Sciatic nerve (tissue), 2 donors: ENCODE measurements around the gene HS3ST3A1. TPM values are rescaled to one million over a fixed set of nuclear protein-coding genes. Genes with fewer than 3 reads are reported as not detected.

Experiments
- ATAC-seq: fragments of 200-7000 bp; cut with Tn5 transposase; one replicate; pipeline ENCODE4 v1.9.1; 2020; ENCODE audit warnings: mild to moderate bottlenecking, moderate library complexity
- DNase-seq: peaks from one replicate; pipeline ENCODE4 v3.0.0-alpha.2; 2020; ENCODE audit warnings: low spot score
- intact Hi-C: fragments of 100-400 bp; cut with DNase I; formaldehyde crosslinking; loops from one replicate; pipeline ENCODE4 v1.14.2; 2022
- total RNA-seq: library from RNA; stranded (reverse); fragmentation: NEBNext Ultra II Directional; extraction: Animal tissue kit (Norgen Biotek cat#: 25700); gene quantifications from one replicate; pipeline ENCODE4 v1.2.1, GENCODE V29; 2021
- donor health status: DM: no; HTN: no; CAD: no.
- donor health status: DM: no; HTN: no; CAD: no.

HS3ST3A1 gene
- total RNA-seq, 1 donor from 2014 or later = 1.0 TPM

GRCh38 chr17:13599864-13600263 lies 1.9 kb downstream of the HS3ST3A1 start:
- no peak for ATAC-seq
- intact Hi-C loops = loop anchor here (10.0 kb wide), 1 partner anchor 695 kb away; no protein-coding TSS in a partner anchor
- DNase-seq = no peak

DNA sequence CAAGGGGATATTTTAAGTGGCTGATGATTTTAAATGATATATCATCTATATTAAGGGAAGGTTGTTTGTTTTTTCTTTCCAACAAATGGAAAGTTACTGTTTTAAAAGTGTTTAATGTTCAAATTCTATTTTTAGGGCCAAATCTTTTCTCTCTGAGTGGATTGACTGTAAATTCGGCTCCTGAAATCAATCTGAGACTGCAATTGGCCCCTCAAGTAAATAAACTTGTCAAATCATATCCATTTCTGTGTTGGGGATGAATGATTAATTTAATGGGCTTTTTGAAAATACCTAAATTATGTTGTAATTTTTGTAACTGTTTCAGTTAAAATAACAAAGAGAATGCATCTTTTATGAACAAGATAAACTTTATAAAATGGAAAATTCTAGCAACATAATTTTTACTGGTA lies 2.6 kb downstream of the HS3ST3A1 start:
- ATAC-seq (no peak), DNase-seq (no peak)
- intact Hi-C loops = loop anchor here (10.0 kb wide), 1 partner anchor 696 kb away; no protein-coding TSS in a partner anchor

- ATAC-seq = no peak
- intact Hi-C loops = loop anchor here (10.0 kb wide), 1 partner anchor 696 kb away; no protein-coding TSS in a partner anchor
- DNase-seq = no peak
Measured at GRCh38 chr17:13598353-13599167, 3.2 kb downstream of the HS3ST3A1 start.

- DNase-seq (no peak), ATAC-seq (no peak)
- intact Hi-C loops = loop anchor here (10.0 kb wide), 1 partner anchor 697 kb away; no protein-coding TSS in a partner anchor
Measured at GRCh38 chr17:13597723-13598347, 3.9 kb downstream of the HS3ST3A1 start.

DNA sequence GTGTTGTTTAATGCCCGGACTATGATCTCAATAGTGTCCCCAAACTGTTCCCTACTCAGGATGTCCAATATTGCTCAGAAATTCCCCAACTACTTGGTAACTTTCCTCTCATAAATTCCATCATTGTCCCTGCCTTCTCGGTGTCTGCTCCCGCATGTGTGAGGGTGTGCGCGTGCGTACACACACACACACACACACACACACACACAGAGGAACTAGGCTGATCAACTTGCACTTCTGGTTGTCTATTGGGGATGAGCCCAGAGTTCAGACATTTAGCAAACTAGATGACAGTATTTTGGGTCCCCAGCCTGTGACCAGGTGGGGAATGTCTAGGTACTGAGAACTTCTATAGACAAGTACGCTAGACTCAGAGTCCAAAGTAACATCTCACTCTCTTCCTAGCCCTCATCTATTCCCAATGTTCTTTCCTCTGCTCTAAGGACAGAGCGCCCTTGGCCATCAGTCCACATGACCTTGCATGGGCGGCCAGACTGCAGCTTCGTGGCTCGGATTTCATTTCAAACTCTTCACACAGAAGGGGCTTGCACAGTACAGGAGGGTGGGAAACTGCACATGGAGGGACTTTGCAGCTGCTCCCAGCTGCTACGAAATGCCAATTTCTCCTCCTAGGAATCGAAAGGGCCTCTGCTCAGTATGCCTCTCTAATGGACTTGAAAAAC lies 5.3 kb downstream of the HS3ST3A1 start:
- ATAC-seq = no peak
- intact Hi-C loops = loop anchor here (10.0 kb wide), 1 partner anchor 698 kb away; no protein-coding TSS in a partner anchor
- DNase-seq = no peak

- ATAC-seq (no peak), DNase-seq (no peak)
- intact Hi-C loops = loop anchor here (10.0 kb wide), 1 partner anchor 699 kb away; no protein-coding TSS in a partner anchor
Measured at GRCh38 chr17:13595599-13595899, 6.2 kb downstream of the HS3ST3A1 start.

- intact Hi-C loops = loop anchor here (10.0 kb wide), 1 partner anchor 700 kb away; no protein-coding TSS in a partner anchor
- ATAC-seq = peak; percentile 78
- DNase-seq = peak; percentile 83
Measured at GRCh38 chr17:13594762-13595598, 6.7 kb downstream of the HS3ST3A1 start.

DNA sequence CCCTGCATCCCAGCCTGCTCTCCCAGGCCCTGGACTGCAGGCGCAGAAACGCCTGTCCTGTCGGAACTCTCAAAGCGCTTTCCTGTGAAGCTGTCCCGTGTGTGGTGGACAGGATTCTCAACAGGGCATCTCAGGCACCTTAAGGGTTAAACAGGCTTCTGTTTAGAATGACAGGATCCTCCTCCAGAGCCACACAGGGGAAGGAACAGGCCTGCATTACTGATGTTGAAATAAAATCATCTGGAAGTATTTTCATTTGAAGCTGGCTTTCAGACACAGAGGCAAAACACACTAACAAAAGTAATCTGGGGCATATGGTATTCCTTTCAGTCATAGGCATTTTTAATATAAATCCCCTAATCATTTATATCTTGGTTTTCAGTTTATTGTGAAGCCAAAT lies 7.4 kb downstream of the HS3ST3A1 start:
- ATAC-seq = no peak
- intact Hi-C loops = loop anchor here (10.0 kb wide), 1 partner anchor 700 kb away; no protein-coding TSS in a partner anchor
- DNase-seq = no peak

GRCh38 chr17:13593757-13594156 lies 8.0 kb downstream of the HS3ST3A1 start:
- DNase-seq (no peak), ATAC-seq (no peak)
- intact Hi-C loops = loop anchor here (10.0 kb wide), 1 partner anchor 701 kb away; no protein-coding TSS in a partner anchor

DNA sequence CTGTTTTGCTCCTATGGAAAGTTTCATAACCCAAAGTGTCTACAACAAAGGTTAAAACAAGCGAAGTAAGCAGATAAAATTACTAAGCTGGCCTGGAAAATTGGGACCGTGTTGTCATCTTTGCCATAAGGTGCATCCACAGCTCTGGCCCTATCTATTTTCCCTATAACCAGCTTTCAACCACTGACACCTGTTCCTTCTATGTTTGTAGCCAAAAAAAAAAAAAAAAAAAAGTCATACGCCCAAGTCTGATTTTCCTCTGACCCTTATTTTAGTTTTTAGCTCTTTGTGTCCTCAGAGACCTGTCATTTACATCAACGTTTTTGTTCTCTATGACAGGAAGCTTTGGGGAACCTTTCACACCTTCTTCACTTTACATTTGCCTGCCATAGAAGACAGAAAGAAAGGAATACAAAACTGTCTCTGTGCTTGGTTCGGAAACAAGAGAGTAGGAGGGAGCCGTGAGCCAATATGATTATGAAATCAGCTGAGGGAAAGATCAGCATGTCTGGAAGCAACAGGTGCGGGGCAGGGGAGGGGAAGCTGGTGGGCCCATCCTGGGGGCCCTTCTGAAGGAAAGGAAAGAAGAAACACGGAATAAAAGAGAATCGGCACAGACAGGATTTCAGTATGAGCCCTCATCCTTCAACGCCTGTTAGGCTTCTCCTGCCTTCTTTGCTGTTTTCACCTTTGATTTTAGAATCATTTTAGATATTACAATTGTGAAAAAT lies 8.5 kb downstream of the HS3ST3A1 start:
- intact Hi-C loops = loop anchor here (10.0 kb wide), 1 partner anchor 702 kb away; no protein-coding TSS in a partner anchor
- ATAC-seq (no peak), DNase-seq (no peak)

DNA sequence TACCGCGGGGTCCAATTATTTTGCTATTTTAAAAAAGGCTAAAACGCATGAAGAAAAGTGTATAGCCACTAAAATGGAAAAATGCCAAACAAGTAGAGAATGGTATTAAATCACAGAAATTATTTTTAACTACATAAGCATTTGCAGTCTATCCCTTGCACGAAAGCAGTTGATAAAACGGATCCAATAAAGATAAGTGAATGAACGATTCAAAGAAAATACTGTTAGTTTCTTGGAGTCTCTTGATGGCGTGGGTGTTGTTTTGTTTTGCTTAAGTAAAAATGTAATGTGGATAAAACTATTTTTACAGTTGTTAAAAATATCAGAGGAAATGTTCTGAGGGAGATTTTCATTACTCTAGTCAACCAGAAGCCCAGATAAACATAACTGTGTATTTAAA lies 9.3 kb downstream of the HS3ST3A1 start:
- intact Hi-C loops = loop anchor here (10.0 kb wide), 1 partner anchor 702 kb away; no protein-coding TSS in a partner anchor
- ATAC-seq (no peak), DNase-seq (no peak)

DNA sequence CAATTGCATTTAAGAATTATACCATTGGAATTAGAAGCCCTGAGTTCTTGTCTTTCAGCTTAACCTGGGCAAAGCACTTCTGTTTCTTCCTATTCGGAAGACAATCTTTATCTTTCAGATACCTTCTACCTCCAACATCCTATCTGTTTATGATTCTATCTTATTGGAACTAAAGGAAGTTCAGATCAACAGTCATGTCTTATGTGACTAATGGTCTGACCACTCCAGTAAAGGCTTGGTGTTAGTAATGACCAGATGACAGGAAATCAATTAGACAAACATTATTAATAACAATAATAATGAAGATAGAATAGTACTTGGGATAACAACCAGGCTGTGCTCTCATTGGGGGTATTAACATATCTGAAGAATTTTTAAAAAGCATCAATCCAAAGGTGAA lies 11.3 kb downstream of the HS3ST3A1 start:
- intact Hi-C loops = loop anchor here (10.0 kb wide), 1 partner anchor 704 kb away; no protein-coding TSS in a partner anchor
- no peak for ATAC-seq
- DNase-seq = no peak

DNA sequence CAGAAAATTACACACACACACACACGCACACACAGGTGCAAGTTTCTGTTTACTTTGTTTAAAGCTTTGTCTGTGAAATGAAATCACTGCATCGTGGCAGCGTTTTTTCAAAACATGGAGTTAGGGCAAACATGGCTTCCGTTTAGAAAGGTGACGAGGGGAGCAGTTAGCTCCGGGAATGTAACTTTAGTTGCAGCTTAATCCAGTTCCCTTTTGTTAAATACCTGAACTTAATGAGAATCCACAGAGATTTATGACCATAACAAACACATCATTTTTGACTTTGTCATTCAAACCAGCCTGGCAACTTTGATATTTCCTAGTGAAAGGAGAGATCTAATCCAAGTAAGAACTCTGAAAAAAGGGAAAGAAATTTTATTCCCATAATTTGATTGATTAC lies 12.1 kb downstream of the HS3ST3A1 start:
- ATAC-seq = no peak
- DNase-seq = no peak
- intact Hi-C loops = loop anchor here (10.0 kb wide), 1 partner anchor 705 kb away; no protein-coding TSS in a partner anchor

GRCh38 chr17:13587487-13588338 lies 14.0 kb downstream of the HS3ST3A1 start:
- no peak for DNase-seq
- no peak for ATAC-seq
- intact Hi-C loops = no loop called here

DNA sequence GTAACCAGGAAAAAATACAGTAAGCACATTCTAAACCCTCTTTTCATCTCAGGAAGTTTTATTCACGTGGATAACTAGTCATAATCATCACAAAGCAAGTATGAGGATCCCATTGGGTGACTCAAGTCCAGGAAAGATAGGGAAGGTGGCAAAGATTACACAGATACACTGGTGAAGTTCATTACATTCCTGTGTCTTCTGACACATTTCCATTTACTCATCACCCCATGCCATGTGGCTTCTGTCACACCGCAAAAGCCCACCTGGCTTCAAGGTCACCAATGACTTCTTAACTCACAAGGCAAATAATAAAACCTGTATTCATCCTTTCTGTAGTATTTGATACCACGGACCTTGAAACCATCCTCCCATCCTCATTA lies 17.0 kb downstream of the HS3ST3A1 start:
- intact Hi-C loops = no loop called here
- DNase-seq (no peak), ATAC-seq (no peak)

GRCh38 chr17:13583996-13584700 lies 17.6 kb downstream of the HS3ST3A1 start:
- no peak for ATAC-seq

More at GRCh38 chr17:13583996-13584700, 17.6 kb downstream of the HS3ST3A1 start:
- intact Hi-C loops = no loop called here
- DNase-seq = no peak
